OCI-LY7 (cell line): ENCODE measurements around the gene PTPN18.

Source experiments
- EZH2phosphoT487 ChIP-seq: fragments of 200-600 bp; sonication (generic); IDR thresholded peaks from 2 replicates; pipeline ENCODE4 v1.6.1; 2018; ENCODE audit warnings: low read depth, borderline replicate concordance, mild to moderate bottlenecking, mixed run types, antibody characterized with exemption, low read length, moderate library complexity, mixed read lengths
- TF ChIP-seq, protein P1 (sequence below): fragments of 200-600 bp; sonication (generic); conservative IDR thresholded peaks from 2 replicates; pipeline ENCODE4 v1.5.1; 2014; ENCODE audit warnings: mild to moderate bottlenecking, antibody characterized with exemption, low read length, moderate library complexity, mixed read lengths

DNA sequence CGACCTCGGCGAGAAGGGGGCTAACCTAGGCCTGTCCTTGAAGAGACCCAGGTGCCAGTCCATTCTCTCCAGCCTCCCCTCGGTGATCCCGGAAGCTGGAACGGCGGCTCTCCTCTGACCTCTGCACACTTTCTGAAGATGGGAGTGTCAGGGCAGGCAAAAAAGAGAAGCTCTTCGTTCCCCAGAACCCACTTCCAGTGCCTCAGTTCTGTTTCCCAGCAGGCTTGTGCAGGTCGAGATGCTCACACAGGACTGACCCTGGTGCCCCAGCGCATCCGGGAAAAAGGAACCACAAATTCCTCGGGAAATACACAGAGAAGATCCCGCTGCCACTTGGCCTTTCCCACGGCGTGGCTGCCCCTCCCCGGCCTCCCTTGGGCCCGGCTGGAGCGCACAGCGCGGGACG, 681 bp upstream of the PTPN18 start:
- TF ChIP-seq, protein P1, sequence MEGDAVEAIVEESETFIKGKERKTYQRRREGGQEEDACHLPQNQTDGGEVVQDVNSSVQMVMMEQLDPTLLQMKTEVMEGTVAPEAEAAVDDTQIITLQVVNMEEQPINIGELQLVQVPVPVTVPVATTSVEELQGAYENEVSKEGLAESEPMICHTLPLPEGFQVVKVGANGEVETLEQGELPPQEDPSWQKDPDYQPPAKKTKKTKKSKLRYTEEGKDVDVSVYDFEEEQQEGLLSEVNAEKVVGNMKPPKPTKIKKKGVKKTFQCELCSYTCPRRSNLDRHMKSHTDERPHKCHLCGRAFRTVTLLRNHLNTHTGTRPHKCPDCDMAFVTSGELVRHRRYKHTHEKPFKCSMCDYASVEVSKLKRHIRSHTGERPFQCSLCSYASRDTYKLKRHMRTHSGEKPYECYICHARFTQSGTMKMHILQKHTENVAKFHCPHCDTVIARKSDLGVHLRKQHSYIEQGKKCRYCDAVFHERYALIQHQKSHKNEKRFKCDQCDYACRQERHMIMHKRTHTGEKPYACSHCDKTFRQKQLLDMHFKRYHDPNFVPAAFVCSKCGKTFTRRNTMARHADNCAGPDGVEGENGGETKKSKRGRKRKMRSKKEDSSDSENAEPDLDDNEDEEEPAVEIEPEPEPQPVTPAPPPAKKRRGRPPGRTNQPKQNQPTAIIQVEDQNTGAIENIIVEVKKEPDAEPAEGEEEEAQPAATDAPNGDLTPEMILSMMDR, result no peak
- no peak for TF ChIP-seq EZH2phosphoT487
